Mucosa of stomach (tissue), 1 donor: ENCODE measurements around the gene NME3.
A peak's percentile ranks its signal among the peaks of the same experiment; 100 is the strongest.

Experiments
- H3K27me3 ChIP-seq: one replicate; pipeline ENCODE4 v1.7.0; 2013; ENCODE audit warnings: mild to moderate bottlenecking, low read length; ENCODE audit not compliant: control insufficient read depth, insufficient read depth
- H3K36me3 ChIP-seq: one replicate; pipeline ENCODE4 v1.7.0; 2013; ENCODE audit warnings: low read length; ENCODE audit not compliant: control insufficient read depth, insufficient read depth
- H3K4me1 ChIP-seq: one replicate; pipeline ENCODE4 v1.7.0; 2013; ENCODE audit warnings: mild to moderate bottlenecking, low read length; ENCODE audit not compliant: control insufficient read depth, insufficient read depth
- H3K4me3 ChIP-seq: one replicate; pipeline ENCODE4 v1.7.0; 2013; ENCODE audit warnings: low read length
- H3K9ac ChIP-seq: one replicate; pipeline ENCODE4 v1.7.0; 2013; ENCODE audit warnings: mild to moderate bottlenecking, low read length, moderate library complexity
- H3K9me3 ChIP-seq: one replicate; pipeline ENCODE4 v1.7.0; 2013; ENCODE audit warnings: mild to moderate bottlenecking, low read length, moderate library complexity; ENCODE audit not compliant: control insufficient read depth
- donor health status: Pancreatic carcinoma.

Gene NME3

GRCh38 chr16:1776991-1777374 is 5.6 kb upstream of the NME3 start:
- no peaks in the 10 kb centered on the region for H3K36me3 ChIP-seq
- H3K4me1 ChIP-seq = peaks cover 23% of the 10 kb centered on the region

GRCh38 chr16:1776672-1776955 is 5.3 kb upstream of the NME3 start:
- no peaks in the 10 kb centered on the region for H3K36me3 ChIP-seq
- H3K4me1 ChIP-seq = peaks cover 23% of the 10 kb centered on the region

More at GRCh38 chr16:1776991-1777374, 5.6 kb upstream of the NME3 start:
- Histone ChIP-seq H3K27me3 (no peaks in the 10 kb centered on the region), H3K9ac (no peak overlapping the region), H3K4me3 (no peak overlapping the region), H3K9me3 (no peaks in the 10 kb centered on the region)

GRCh38 chr16:1775846-1776671 is 4.7 kb upstream of the NME3 start:
- Histone ChIP-seq H3K36me3 (no peaks in the 10 kb centered on the region), H3K4me3 (no peak overlapping the region), H3K9me3 (no peaks in the 10 kb centered on the region), H3K4me1 (peaks cover 17% of the 10 kb centered on the region), H3K27me3 (no peaks in the 10 kb centered on the region), H3K9ac (no peak overlapping the region)

More at GRCh38 chr16:1776672-1776955, 5.3 kb upstream of the NME3 start:
- H3K27me3 ChIP-seq = no peaks in the 10 kb centered on the region
- no peak overlapping the region for H3K4me3 ChIP-seq
- no peaks in the 10 kb centered on the region for H3K9me3 ChIP-seq
- no peak overlapping the region for H3K9ac ChIP-seq

- Histone ChIP-seq H3K36me3 (no peaks in the 10 kb centered on the region), H3K4me1 (peaks cover 22% of the 10 kb centered on the region), H3K9me3 (no peaks in the 10 kb centered on the region), H3K27me3 (no peaks in the 10 kb centered on the region), H3K9ac (no peak overlapping the region), H3K4me3 (no peak overlapping the region)
Observed at GRCh38 chr16:1775006-1775845, 3.9 kb upstream of the NME3 start.

GRCh38 chr16:1774448-1774780 is 3.1 kb upstream of the NME3 start:
- H3K36me3 ChIP-seq = no peaks in the 10 kb centered on the region
- peak overlapping the region; percentile 74 for H3K9ac ChIP-seq
- H3K27me3 ChIP-seq = no peaks in the 10 kb centered on the region
- H3K4me3 ChIP-seq = no peak overlapping the region
- peaks cover 27% of the 10 kb centered on the region for H3K4me1 ChIP-seq
- H3K9me3 ChIP-seq = no peaks in the 10 kb centered on the region

GRCh38 chr16:1773703-1774447 is 2.5 kb upstream of the NME3 start:
- H3K4me1 ChIP-seq = peaks cover 27% of the 10 kb centered on the region
- H3K36me3 ChIP-seq = no peaks in the 10 kb centered on the region
- no peaks in the 10 kb centered on the region for H3K27me3 ChIP-seq
- H3K4me3 ChIP-seq = peak overlapping the region; percentile 77
- peak overlapping the region; percentile 74 for H3K9ac ChIP-seq
- H3K9me3 ChIP-seq = no peaks in the 10 kb centered on the region

- Histone ChIP-seq H3K9me3 (no peaks in the 10 kb centered on the region), H3K36me3 (no peaks in the 10 kb centered on the region), H3K27me3 (no peaks in the 10 kb centered on the region), H3K4me3 (peak within 1 kb of the TSS; percentile 77), H3K9ac (peak within 1 kb of the TSS; percentile 74), H3K4me1 (peaks cover 27% of the 10 kb centered on the region)
Observed at GRCh38 chr16:1772908-1773702, 1.8 kb upstream of the NME3 start, which contains the start of gene MRPS34. Gene MRPS34, minus strand, starts transcription at chr16:1773134. Its CDS starts 15 bp downstream, at chr16:1773119.

- Histone ChIP-seq H3K9ac (peak within 1 kb of the TSS; percentile 74), H3K9me3 (no peaks in the 10 kb centered on the region), H3K36me3 (no peaks in the 10 kb centered on the region), H3K4me3 (peak within 1 kb of the TSS; percentile 77), H3K4me1 (peaks cover 27% of the 10 kb centered on the region), H3K27me3 (no peaks in the 10 kb centered on the region)
Observed at GRCh38 chr16:1772362-1772907, 1.1 kb upstream of the NME3 start, which contains the start of gene EME2. Gene EME2, plus strand, starts transcription at chr16:1772810. Its CDS starts 418 bp downstream, at chr16:1773228.

- peaks cover 27% of the 10 kb centered on the region for H3K4me1 ChIP-seq
- no peaks in the 10 kb centered on the region for H3K36me3 ChIP-seq
- peak overlapping the region; percentile 74 for H3K9ac ChIP-seq
- H3K9me3 ChIP-seq = no peaks in the 10 kb centered on the region
- H3K4me3 ChIP-seq = peak overlapping the region; percentile 77
- H3K27me3 ChIP-seq = no peaks in the 10 kb centered on the region
Observed at GRCh38 chr16:1771864-1772361, 570 bp upstream of the NME3 start.

- Histone ChIP-seq H3K4me1 (peaks cover 27% of the 10 kb centered on the region), H3K4me3 (peak overlapping the region; percentile 31), H3K9ac (peak overlapping the region; percentile 68), H3K27me3 (no peaks in the 10 kb centered on the region), H3K36me3 (no peaks in the 10 kb centered on the region), H3K9me3 (no peaks in the 10 kb centered on the region)
Observed at GRCh38 chr16:1770328-1771187, 785 bp downstream of the NME3 start.
